Activated CD8-positive, alpha-beta memory T cell treated with anti-CD3 and anti-CD28 coated beads, Interleukin-2, amount 50 U/mL, for 24 hours (primary cell): ENCODE data around the gene CDY1B.
"Not testable (repeated sequence)": the region's sequence is repeated elsewhere in the genome, so short reads cannot be mapped to it uniquely, and the experiment has no call there.

ENCODE experiments used
- DNase-seq: peaks from one replicate; pipeline ENCODE4 v3.0.0-alpha.2; 2020; ENCODE audit errors: extremely low read depth

Gene CDY1B, protein sequence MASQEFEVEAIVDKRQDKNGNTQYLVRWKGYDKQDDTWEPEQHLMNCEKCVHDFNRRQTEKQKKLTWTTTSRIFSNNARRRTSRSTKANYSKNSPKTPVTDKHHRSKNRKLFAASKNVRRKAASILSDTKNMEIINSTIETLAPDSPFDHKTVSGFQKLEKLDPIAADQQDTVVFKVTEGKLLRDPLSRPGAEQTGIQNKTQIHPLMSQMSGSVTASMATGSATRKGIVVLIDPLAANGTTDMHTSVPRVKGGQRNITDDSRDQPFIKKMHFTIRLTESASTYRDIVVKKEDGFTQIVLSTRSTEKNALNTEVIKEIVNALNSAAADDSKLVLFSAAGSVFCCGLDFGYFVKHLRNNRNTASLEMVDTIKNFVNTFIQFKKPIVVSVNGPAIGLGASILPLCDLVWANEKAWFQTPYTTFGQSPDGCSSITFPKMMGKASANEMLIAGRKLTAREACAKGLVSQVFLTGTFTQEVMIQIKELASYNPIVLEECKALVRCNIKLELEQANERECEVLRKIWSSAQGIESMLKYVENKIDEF

DNA sequence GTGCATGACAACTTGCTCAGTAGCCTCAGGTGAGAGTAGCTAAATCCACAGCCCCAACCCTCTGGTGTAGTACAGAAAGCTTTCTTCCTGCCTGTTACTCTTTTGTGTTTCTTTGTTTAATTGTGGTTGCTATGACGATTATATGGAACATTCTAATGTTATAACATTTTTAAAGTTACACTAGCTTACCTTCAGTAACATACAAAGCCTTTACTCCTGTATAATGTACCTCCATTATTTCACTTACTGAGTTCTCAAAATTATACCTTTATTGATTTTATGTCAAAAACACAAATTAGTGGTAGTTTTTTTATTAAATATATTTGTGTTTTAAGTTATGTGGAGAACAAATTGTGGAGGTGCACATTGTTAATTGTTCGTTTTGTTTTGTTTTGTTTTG, at the start of gene CDY1B:
Gene CDY1B, minus strand, starts transcription at position 101 of the 400 bp plus-strand sequence. CDS start 331 bp downstream, outside the sequence.
- DNase-seq = not testable (repeated sequence)

DNA sequence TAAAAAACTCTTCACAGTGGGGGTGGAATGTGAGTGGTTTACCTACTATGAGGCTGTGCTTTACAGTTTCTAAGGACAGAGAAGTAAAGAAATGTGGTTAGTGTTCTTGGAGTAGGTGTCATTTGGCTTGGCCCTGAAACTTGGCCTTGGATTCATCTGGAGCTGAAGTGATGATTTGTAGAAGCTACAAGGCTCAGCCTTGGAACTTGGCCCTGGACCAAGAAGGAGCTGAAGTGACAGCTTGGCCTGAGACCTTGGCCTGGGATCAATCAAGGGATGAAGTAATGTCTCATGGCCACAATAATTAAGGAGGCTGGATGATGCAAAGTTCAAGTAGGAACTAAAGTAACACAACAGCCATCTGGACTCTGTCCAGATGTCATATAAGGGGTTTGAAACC, 1.7 kb upstream of the CDY1B start:
- not testable (repeated sequence) for DNase-seq

DNA sequence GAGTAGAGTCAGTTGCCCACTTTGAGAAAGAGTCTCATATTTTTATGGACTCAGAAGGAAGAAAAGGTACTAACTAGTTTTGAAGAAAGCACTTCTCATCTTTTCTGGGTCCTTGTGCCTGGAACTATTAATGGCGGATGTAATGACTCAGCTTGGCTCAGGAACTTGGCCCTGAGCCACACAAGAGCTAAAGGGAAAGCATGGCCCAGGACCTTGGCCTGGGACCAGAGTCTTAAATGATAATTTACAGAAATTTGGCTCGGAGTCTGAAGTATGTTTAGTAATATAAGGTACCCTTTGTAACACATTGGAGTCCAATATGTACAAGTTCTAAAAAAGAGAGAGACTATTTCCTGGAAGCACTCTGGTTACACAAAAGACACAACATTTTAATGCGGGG, 4.6 kb downstream of the CDY1B start:
- not testable (repeated sequence) for DNase-seq

DNA sequence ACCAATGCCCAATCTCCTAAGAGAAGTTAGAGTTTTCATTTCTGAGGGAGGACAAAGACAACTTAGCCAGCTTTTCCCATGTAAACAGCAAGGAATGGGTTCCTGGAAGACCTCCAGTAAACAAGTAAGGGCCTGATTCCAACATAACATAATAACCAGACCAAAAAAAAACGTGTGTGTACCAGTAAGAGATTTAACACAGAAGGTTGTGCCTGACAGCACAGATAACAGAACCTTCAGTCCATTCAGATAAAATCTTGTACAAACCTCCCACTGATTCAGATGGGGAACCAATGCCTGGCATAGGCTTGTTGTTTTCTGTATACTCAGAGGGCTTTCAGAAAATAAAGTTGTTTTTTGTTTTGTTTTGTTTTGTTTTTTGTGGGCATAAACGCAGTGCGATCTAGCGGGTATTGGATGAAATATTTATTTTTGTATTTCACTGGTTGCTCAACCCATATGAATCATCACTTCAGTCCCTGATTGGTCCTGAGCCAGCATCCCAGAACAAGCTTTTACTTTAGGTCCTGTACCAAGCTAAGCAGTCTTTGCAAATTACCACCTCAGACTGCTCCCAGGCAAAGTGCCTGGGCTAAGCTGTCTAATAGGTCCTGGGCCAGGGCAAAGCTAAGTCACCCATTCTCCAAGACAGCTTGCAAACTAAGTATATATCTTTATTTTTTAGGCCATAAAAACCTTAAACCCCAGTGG, 8.7 kb downstream of the CDY1B start:
- not testable (repeated sequence) for DNase-seq

DNA sequence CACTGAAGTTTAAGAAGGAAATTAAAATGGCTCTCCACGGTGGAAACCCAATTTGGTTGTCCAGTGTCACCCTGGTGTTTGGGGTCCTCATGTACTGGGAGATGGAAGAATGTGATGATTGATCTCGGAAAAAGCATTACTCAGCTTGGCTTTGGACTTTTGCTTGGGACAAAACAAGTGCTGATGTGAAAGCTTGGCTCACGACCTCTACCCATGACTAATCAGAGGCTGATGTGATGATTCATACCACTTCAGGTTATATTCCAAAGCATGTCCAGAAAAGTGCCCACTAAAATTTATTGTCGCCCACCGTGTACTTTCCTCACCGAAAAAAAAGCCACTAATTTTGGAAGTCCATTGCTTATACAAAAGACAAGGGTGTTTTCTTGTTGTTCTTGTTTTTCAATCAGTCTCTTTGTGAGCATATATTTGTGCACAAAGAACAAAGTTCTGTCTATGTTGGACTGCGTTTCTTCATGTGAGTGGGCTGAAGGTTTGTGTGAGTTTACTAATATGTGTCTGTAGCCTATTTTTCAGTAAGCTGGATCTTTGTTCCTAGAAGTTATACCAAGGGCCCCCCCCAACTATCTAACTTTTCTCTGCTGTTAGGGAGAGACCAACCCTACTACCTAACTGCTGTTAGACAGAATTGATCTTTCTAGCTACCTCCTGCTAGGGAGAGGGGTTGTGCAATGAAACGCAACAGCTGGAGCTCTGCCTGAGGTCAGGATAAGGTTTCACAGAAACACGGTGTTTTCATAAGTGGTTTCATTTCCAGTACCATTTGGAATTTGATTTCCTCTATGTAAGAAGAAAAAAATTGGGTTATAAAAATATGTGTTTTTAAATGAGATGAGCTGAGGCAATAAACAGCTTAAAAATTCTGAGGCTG, 21.4 kb downstream of the CDY1B start:
- not testable (repeated sequence) for DNase-seq
